Esophagus (tissue), 2 donors: Measurements from ENCODE around the gene TC2N. TPM values are rescaled to one million over a fixed set of nuclear protein-coding genes. Genes with fewer than 3 reads are reported as not detected.
"Not testable (repeated sequence)": the region's sequence is repeated elsewhere in the genome, so short reads cannot be mapped to it uniquely, and the experiment has no call there.

Source experiments
- H3K27ac ChIP-seq, 2 donors: one replicate each; pipeline ENCODE4 v1.5.1; 2013; ENCODE audit warnings: low read depth in 2 of 2, mild to moderate bottlenecking in 2 of 2, inconsistent platforms in 1 of 2, low read length in 1 of 2, moderate library complexity in 1 of 2
- H3K27me3 ChIP-seq, 2 donors: one replicate each; pipeline ENCODE4 v1.6.1; 2013; ENCODE audit warnings: low read length in 2 of 2, control low read depth in 1 of 2, mild to moderate bottlenecking in 1 of 2; ENCODE audit not compliant: insufficient read depth in 2 of 2, control insufficient read depth in 1 of 2
- H3K36me3 ChIP-seq, 2 donors: one replicate each; pipeline ENCODE4 v1.6.1; 2013; ENCODE audit warnings: low read length in 1 of 2; ENCODE audit not compliant: control insufficient read depth in 2 of 2, insufficient read depth in 2 of 2
- H3K4me1 ChIP-seq, 2 donors: one replicate each; pipeline ENCODE4 v1.6.1; 2013; ENCODE audit warnings: low read length in 1 of 2; ENCODE audit not compliant: control insufficient read depth in 2 of 2, insufficient read depth in 2 of 2
- H3K4me3 ChIP-seq, 2 donors: one replicate each; pipeline ENCODE4 v1.5.1; 2013; ENCODE audit warnings: low read length in 2 of 2, mild to moderate bottlenecking in 2 of 2, low read depth in 1 of 2, moderate library complexity in 1 of 2
- H3K9me3 ChIP-seq, 2 donors: one replicate each; pipeline ENCODE4 v1.6.1; 2013; ENCODE audit warnings: mild to moderate bottlenecking in 2 of 2, low read depth in 1 of 2, low read length in 1 of 2, moderate library complexity in 1 of 2; ENCODE audit not compliant: control insufficient read depth in 2 of 2, insufficient read depth in 1 of 2
- WGBS, 2 donors: extraction: QIAGEN DNeasy Blood & Tissue Kit; methylation state at CpG; one replicate each; pipeline ENCODE4 v1.1.7; 2013; 5-methylcytosine and 5-hydroxymethylcytosine counted together
- polyA plus RNA-seq, 2 donors: library from polyadenylated mRNA; stranded (reverse); fragments of 200-250 nt; gene quantifications; one replicate each; pipeline ENCODE4 v1.2.3, GENCODE V29; 2013
- donor health status: healthy with polysubstance abuse.
- donor health status: Bipolar disorder and iron deficiency.

The TC2N gene
- polyA plus RNA-seq, 2 donors, result 14.9 TPM

- H3K36me3 ChIP-seq, result no peaks in the 10 kb centered on the region
- no peak overlapping the region for H3K4me3 ChIP-seq
- H3K27me3 ChIP-seq, result no peaks in the 10 kb centered on the region
- 73 to 74% methylated on average over 9 of the region's 9 CpGs for WGBS, 2 donors
- peaks cover 0 to 4% of the 10 kb centered on the region in 2 donors for H3K4me1 ChIP-seq
- no peaks in the 10 kb centered on the region for H3K9me3 ChIP-seq
- no peak overlapping the region for H3K27ac ChIP-seq
Measured at GRCh38 chr14:91901449-91902226, 34.3 kb upstream of the TC2N start.

- Histone ChIP-seq H3K36me3 (no peaks in the 10 kb centered on the region), H3K9me3 (no peaks in the 10 kb centered on the region), H3K27ac (no peak overlapping the region), H3K4me3 (no peak overlapping the region), H3K4me1 (peaks cover 0 to 6% of the 10 kb centered on the region in 2 donors), H3K27me3 (no peaks in the 10 kb centered on the region)
- WGBS, 2 donors, result 65 to 74% methylated on average over 4 of the region's 4 CpGs
Measured at GRCh38 chr14:91899806-91900205, 32.5 kb upstream of the TC2N start.

- Histone ChIP-seq H3K36me3 (no peaks in the 10 kb centered on the region), H3K4me3 (no peak overlapping the region), H3K4me1 (peaks cover 0 to 6% of the 10 kb centered on the region in 2 donors), H3K9me3 (no peaks in the 10 kb centered on the region), H3K27me3 (no peaks in the 10 kb centered on the region), H3K27ac (no peak overlapping the region)
- 77 to 94% methylated on average over 4 of the region's 4 CpGs for WGBS, 2 donors
Measured at GRCh38 chr14:91899213-91899612, 31.9 kb upstream of the TC2N start.

GRCh38 chr14:91898372-91898771 is 31.0 kb upstream of the TC2N start:
- Histone ChIP-seq H3K9me3 (no peaks in the 10 kb centered on the region), H3K4me1 (peaks cover 0 to 6% of the 10 kb centered on the region in 2 donors), H3K27me3 (no peaks in the 10 kb centered on the region), H3K36me3 (no peaks in the 10 kb centered on the region), H3K27ac (no peak overlapping the region), H3K4me3 (no peak overlapping the region)
- WGBS, 2 donors, result 64 to 70% methylated on average over 5 of the region's 5 CpGs

GRCh38 chr14:91897716-91898115 is 30.4 kb upstream of the TC2N start:
- H3K36me3 ChIP-seq, H3K9me3 ChIP-seq, H3K4me3 ChIP-seq, H3K27me3 ChIP-seq, H3K4me1 ChIP-seq: not testable (repeated sequence)
- H3K27ac ChIP-seq, result peak overlapping the region in 1 of 2 donors; percentile 27
- 88 to 90% methylated on average over 5 of the region's 5 CpGs for WGBS, 2 donors

DNA sequence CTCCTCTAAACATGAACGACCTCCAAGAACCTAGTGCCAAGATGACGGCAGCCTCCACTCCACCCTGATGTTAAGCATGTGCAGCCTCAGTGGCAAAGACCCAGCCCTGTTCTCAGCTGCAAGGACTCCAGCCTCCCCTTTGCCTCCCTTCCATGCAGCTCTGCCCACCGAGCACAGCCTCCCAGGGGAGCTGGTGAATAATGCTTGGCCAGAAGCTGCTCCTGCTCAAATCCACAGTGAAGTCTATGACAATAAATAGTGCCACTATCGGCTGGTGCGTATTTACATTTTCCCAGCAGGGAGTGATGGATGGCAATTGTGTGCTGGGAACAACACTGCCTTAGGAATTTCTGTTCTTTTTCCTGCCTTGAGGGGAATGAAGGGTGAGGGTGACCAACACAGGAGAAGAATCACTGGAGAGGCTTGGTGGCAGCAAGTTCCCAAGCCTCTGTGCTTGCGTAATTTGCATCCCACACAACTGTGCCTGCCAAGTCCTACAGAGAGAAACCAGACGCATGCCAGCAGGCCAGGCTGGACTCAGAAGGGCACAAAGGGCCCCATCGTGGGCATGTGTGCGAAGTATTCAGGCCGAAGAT is 29.9 kb upstream of the TC2N start:
- peak overlapping the region; percentile 22 to 27 for H3K27ac ChIP-seq
- 39 to 49% methylated on average over 10 of the region's 10 CpGs for WGBS, 2 donors

DNA sequence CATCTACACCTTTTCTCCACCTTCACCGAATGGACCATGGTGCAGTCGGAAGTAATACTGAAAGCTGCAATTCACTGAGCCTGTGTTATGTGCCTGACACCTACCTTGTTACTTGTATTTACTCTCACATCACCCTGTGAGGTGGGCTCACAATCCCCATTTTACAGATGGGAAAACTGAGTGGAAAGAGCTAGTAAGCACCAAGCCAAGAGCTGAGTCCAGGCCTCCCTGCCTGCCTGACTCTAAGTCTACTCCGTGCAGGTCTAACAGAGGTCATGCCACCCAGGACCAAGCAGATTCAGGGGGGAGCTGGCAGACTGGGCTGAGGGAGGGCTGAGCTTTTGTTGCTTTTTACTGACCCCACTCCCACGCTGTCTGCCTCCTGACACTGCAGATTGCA is 29.1 kb upstream of the TC2N start:
- 94 to 96% methylated on average over 4 of the region's 4 CpGs for WGBS, 2 donors
- Histone ChIP-seq H3K27me3 (no peaks in the 10 kb centered on the region), H3K4me1 (peaks cover 0 to 6% of the 10 kb centered on the region in 2 donors), H3K4me3 (no peak overlapping the region), H3K9me3 (no peaks in the 10 kb centered on the region), H3K36me3 (no peaks in the 10 kb centered on the region), H3K27ac (peak overlapping the region in 1 of 2 donors; percentile 27)

More for the DNA sequence above, 29.9 kb upstream of the TC2N start:
- Histone ChIP-seq H3K36me3 (no peaks in the 10 kb centered on the region), H3K9me3 (no peaks in the 10 kb centered on the region), H3K4me1 (peaks cover 0 to 6% of the 10 kb centered on the region in 2 donors), H3K27me3 (no peaks in the 10 kb centered on the region), H3K4me3 (no peak overlapping the region)

DNA sequence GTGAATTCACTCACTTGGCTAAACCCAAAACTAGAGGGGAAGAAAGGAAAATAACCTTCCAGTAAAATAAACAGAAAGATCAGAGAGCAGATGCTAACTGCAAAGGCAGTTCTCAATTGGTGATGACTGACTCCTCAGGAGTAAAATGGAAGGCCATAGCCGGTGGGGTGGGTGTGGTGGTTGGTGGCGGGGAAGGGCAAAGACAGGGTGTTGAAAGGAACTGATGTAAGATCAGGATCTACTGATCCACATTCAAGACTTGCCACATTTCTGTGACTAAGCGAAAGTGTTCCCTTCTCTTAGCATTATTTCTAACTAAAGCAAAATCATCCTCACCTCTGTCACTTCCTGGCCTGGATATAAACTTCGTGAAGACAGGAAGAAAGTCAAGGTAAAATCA is 26.3 kb upstream of the TC2N start:
- peaks cover 4 to 16% of the 10 kb centered on the region in 2 donors for H3K4me1 ChIP-seq
- H3K27ac ChIP-seq, result no peak overlapping the region
- 67 to 71% methylated on average over 4 of the region's 4 CpGs for WGBS, 2 donors
- no peak overlapping the region for H3K4me3 ChIP-seq
- no peaks in the 10 kb centered on the region for H3K36me3 ChIP-seq
- no peaks in the 10 kb centered on the region for H3K9me3 ChIP-seq
- H3K27me3 ChIP-seq, result no peaks in the 10 kb centered on the region

GRCh38 chr14:91893007-91893406 is 25.7 kb upstream of the TC2N start:
- Histone ChIP-seq H3K27ac (no peak overlapping the region), H3K4me1 (peaks cover 4 to 16% of the 10 kb centered on the region in 2 donors), H3K4me3 (no peak overlapping the region)

More at GRCh38 chr14:91893007-91893406, 25.7 kb upstream of the TC2N start:
- 51 to 55% methylated on average over 7 of the region's 7 CpGs for WGBS, 2 donors
- Histone ChIP-seq H3K36me3 (no peaks in the 10 kb centered on the region), H3K27me3 (no peaks in the 10 kb centered on the region), H3K9me3 (no peaks in the 10 kb centered on the region)
